ENCODE results near the gene MAPK4. TPM values are rescaled to one million over a fixed set of nuclear protein-coding genes. Genes with fewer than 3 reads are reported as not detected.

MAPK4 gene
- polyA plus RNA-seq, 1 donor = 9.7 TPM

DNA sequence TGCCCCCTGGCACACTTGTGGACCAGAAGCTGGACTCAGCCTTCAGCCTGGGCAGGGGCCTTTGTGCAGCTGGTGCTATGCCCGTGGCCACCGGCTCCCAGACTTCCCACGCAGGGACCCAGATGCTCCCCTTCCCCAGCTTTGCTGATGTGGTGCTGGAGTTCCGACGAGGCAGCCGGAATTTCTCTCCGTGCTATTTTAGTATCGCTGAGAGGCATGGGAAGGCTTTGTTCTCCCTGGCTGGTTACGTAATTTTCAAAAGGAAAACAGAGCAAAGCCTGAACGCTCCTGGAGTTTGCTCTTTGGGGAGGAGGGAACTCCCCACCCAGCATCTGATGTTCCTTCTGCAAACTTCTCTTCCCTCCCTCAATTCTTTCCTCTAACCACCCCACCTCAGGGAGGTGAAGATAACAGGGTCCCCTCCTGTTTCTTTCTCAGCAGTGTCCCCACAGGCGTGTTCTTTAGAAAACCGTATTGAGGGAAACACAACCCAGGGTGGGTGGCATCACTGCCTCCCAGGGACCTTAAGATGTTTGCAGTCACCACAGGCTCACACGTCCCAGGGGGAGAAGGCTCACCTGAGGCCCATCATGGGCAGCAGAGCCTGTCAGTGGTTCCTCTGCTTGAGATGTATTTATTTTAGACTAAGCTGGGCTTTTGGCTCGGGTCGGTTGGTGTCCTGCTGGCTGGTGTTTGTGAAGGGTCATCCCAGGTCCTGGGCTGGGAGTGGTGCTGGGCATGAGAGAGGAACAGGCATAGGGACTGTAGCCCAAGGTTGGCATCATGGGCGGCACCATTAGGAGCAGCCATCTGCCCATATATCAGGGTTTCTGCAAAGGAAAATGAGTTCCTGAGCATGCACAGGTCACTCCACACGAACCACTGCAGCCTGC is 95.0 kb downstream of the MAPK4 start:
- DNase-seq = no peak

DNA sequence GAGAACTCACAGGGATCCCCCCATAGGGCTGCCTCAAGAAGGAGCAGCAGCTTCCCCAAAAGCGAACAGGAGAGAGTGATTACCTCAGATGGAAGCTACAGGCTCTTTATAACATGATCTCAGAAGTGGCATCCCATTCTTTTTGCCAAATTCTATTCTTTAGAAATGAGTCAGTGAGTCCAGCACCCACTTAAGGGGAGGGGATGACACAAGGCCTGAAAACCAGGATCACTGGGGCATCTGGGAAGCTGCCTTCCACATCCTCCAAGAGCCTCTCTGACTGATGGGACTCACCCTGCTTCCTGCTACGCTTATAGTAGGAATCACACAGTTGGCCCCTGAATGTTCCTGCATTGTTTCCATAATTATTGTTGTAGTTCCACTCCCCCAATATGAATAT is 96.5 kb downstream of the MAPK4 start:
- DNase-seq = no peak

DNA sequence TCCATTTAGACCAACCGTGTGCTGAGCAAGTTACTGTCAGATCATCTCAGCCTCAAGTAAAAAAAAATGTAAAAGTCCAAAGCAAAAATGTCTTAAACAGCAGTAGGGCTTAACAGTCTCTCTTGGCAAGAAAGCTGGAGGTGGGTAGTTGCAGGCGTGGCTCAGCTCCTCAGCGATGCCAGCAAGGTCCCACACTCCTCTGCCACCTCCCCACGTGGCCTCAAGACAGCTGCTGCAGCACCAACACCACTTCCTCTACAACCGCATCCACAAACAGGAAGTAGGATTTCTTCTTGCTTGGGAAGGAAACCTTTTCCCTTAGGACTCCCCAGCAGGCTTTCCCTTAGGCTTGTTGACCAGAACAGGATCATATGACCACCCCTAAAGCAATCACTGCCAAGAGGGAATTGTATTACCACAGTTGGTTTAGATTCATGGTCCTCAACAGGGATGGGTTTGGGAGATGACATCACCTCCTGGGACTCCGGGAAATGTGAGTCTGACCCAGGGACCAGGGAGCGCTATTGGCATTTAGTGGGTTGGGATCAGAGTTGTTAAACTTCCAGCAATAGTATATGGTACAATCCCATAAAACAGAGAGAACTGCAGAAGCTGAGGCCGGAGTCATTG is 97.1 kb downstream of the MAPK4 start:
- DNase-seq = no peak

DNA sequence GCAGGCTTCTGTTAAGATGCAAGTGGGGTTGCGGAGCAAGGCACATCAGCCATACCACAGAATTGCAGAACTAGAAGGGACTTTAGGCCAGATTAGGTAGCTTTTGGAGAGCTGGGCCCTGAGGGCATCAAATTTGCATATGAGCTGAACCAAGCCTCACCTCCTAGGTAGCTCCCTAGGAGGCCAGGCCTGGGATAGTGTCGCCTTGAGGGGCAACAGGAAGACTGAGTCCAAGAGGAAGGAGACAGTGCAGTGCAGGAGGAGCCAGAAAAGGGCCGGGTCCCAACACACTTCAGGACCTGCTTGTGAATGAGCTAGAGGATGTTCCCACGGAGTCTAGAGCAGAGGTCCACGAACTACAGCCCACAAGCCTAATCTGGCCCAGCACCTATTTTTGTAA is 98.7 kb downstream of the MAPK4 start:
- DNase-seq = no peak

DNA sequence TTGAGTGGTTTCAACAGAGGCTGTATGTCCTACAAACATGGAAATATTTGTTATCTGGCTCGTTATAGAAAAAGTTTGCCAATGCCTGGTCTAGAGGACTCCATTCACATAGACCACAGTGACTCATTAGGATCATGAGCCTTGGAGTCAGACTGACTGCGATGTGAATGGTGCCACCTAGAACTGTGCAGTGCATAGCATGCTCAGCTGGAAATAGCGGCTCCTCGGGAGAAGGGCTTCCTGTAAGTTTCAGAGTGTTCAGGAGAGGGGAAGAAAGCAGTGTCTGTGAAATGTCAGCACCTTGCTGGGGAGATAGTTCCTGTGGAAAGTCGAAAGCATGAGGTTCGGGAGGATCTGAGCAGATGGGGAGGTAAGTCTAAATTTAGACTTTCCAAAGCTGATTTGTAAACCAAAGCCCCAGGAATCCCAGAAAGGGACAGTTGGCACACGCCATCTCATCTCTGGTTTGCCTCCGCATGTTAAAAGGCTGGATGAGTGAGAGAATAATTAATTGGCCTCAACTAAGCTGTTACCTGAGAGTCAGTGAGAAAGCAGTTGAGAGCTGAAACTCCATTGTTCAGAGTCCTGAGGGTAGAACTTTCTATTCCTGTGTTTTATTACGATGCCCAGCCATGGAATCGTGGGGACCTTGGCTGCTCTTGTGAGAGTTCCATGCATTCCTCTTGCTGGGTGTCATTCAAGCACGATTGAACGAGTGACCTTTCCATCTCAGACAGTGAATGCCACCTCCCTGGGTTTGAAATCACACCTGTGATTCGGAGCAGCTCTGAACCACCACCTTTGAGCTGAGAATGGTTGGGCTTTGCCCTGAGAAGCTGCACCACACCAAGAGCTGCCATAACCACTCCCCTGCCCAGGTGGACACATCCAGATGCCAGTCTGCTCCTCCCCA is 99.5 kb downstream of the MAPK4 start:
- no peak for DNase-seq

GRCh38 chr18:50661013-50661412 is 101.1 kb downstream of the MAPK4 start:
- no peak for DNase-seq

DNA sequence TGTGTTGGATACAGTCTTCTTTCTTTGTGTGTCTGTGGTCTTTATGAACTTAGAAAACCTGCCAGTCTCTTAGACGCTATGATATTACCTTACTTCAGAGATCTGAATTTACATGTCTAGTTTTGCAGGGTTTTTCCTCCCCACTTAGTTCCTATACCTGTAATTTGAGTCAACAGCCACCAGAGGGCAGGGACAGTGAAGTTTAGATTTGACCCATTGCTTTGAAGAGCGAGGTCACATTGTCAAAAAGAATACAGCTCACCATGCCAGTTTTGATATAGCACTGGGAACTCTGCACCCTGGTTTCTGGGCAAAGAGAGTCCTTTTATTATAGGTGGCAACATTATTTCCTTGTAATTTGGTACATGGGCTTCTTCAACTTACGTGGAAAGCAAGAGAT is 102.3 kb downstream of the MAPK4 start:
- DNase-seq = no peak

DNA sequence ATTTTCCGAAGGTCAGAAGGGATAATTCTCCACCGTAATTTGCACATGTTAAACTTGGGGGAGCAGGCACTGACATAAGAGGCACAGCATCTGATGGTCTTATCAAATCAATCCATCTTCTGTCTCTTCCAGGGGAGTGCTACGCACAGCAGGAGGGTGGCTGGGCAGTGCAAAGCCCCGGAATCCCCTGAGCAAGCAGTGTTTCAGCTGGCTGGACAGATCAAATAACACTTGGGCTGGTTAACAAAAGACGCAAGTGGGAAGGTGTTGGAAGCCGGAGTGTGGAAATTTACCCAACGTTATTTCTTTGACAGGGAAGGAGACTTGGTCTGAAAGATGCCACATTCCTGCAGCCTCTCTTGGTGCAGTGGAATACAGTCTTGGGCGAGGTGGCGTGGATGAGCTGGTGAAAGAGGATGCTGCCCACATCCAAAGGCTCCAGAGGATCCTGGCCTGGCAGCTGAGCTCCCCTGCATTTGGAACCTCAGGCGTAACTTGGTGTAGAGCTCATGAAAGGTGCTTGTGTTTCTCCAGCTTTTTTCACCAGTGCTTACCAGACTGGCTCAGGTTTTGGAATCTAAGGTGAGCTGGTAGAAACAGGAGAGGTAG is 103.0 kb downstream of the MAPK4 start:
- no peak for DNase-seq

DNA sequence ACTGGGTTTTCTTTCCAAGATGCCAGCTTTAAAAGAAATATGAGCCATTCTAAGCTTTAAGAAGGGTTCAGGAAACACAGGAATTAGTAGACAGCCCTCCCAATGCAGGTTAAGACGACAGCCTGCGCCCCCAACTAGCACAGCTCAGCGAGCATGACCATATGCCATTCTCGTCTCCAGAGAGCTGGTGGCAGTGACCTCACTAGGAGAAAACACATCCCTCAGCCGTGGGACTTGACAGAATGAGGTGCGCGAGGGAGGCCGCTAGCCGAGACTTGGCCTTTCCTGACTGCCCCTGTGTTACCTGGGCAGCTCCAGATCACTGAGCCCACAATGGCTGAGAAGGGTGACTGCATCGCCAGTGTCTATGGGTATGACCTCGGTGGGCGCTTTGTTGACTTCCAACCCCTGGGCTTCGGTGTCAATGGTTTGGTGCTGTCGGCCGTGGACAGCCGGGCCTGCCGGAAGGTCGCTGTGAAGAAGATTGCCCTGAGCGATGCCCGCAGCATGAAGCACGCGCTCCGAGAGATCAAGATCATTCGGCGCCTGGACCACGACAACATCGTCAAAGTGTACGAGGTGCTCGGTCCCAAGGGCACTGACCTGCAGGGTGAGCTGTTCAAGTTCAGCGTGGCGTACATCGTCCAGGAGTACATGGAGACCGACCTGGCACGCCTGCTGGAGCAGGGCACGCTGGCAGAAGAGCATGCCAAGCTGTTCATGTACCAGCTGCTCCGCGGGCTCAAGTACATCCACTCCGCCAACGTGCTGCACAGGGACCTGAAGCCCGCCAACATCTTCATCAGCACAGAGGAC is 103.9 kb downstream of the MAPK4 start:
- DNase-seq = no peak

DNA sequence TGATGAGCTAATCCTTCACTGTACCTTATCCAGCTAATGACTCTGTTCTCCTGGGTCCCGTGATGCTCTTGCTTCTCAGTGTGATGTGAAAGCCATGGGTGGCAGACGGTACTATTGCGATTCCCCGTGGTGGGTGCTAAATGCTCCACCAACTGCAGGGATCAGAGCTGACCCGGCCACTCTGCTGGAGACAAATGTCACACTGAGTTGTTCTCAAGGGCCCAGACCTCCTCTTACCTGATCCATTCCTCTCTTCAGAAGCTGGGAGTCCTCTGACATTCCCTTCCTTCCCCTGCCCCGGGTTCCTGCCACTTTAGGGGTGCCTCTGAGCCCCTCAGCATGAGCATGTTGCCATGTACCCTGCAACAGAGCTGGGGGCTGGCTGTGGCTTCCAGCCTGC is 105.1 kb downstream of the MAPK4 start:
- no peak for DNase-seq

- DNase-seq = no peak
These were observed 105.6 kb downstream of the MAPK4 start for GRCh38 chr18:50665519-50665918.

DNA sequence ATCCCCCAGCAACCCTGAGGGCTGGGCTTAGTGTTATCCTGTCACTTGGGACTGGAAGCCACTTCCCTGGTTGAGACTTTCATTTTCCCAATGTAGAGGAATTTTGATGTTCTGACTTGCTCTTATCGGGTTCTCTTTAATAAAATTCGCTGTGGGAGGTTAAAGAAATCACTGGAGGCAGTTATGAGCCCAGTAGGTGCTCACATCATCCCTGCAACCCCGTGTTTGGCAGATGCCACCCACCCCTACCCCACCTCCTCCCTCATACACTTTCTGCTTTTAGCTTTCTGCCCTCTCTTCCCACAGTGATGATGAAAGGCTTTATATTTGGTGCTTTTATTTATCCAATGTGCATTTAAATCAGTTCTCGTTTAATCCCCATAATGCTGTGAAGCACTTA is 106.6 kb downstream of the MAPK4 start:
- DNase-seq = no peak

GRCh38 chr18:50671376-50671775 is 111.5 kb downstream of the MAPK4 start:
- no peak for DNase-seq

DNA sequence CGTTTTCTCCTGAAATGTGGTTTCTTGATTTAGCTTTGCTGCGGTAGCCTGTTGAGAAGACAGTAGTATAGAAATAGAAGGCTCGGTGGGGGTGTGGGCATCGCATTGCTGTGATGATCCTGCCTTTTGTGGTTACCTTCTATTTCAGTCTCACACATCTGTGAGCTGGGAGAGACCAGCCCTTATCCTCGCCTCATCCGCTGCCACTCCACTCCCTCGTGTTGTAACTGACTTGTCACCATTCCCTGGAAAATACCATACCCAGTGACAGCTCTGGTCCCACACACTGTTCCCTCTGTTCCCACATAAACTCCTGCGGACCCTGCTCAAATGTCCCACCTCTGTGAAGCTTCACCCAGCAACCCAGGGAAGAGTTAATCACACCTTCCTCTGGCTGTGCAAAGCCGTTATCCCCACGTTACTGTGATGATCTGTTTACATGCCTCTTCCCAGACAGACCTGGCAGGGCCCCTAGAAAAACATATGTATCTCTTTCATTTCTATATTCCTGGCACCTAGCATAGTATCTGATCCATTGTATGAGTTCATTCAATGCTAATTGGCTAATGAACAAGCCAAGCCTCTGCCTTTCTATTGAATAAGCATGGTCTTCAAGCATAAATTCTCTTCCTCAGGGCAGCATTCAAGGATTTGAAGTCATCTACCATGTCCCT is 114.6 kb downstream of the MAPK4 start:
- no peak for DNase-seq

- DNase-seq = no peak
These were observed 115.2 kb downstream of the MAPK4 start for GRCh38 chr18:50675043-50675442.

DNA sequence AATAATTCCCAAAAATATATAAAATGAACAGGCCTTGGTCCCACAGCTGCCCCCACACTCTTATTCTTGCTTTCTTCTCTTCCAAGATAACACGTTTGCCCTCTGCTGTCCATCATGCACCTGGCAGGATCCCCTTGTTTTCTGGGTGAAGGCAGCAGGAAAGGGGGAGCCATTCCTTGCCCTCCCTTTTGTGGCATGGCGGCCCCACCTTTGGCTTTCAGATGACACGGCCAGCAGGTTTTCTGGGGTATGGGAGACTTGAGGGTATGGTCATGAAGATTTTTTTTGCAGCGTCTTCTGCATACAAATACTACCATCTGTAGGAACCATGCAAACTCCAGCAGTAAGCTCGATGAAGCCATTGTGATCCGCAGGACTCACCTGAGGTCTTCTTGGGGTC is 118.8 kb downstream of the MAPK4 start:
- no peak for DNase-seq

DNA sequence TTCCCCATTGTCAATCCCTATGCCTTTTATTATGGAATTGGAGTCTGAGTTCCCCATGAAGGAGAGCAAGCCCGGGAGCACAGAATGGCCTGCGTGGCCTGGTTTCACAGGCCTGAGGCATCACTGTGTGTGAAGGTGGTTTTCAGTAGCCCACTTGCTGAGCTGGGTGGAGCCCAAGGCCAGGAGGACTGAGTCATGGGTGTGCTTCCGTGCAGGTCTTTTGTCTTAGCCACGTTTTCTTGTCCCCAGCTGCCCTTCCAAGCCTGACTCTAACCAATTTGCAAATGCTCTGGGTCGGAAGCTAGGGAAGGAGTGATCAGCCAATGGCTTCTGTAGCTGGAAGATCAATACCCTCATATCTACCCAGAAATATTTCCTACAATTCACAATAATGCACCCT is 119.2 kb downstream of the MAPK4 start:
- no peak for DNase-seq

DNA sequence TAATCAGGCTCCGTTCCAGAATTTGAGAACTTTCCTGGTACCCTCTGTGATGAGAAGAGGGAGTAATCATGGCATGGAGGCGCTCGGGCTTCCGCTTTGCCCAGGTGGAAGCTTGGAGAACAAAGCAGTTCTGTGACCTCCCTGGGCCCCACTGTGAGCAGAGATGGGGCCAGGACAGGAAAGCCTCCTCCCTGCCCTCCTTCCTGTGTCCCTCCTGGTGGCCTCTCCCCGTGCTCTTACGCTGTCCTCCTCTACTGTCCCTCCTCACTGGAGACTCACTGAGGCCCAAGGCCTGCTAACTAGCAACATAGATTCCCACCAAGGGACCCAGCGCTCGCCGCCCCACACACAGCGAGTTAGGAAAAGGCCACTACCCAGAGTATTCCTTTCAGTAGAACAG is 119.8 kb downstream of the MAPK4 start:
- no peak for DNase-seq

GRCh38 chr18:50680966-50681365 is 121.1 kb downstream of the MAPK4 start:
- DNase-seq = no peak

DNA sequence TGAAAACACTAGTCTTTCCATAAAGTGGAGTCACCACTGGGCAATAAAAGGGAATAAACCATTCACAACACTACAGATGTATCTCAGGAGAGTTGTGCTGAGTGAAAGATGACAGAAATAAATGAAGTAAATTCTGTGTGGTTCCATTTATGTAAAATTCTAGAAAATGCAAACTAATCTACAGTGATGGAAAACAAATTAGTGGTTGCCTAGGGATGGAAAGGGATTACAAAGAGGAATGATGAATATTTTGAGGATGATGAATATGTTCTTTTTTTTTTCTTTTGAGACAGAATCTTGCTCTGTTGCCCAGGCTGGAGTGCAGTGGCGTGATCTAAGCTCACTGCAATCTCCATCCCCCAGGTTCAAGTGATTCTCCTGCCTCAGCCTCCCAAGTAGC is 123.0 kb downstream of the MAPK4 start:
- DNase-seq = no peak

DNA sequence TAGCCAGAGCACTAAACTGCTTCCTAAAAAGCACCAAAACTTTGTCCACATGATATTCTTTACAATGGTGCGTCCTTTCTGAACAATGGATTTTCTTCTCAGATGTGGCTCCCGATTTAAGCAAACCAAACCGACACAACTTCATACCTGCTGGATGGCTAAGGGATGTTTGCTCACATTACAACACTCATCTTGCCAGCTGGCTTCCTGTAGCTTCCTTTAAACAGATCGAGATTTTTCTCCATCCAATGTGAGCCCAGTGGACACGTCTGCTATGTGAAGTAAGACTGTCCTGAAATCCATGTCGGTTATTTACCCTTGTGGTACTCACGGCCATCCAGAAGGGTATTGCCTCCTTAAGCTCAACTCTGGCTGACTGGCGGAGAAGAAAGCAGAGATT is 126.5 kb downstream of the MAPK4 start:
- DNase-seq = no peak
